HFF-Myc (cell line): ENCODE data around the gene LTA4H.

Experiments used
- DNase-seq: peaks from one replicate; pipeline ENCODE4 v3.0.0-alpha.2; 2011; ENCODE audit warnings: low read depth; ENCODE audit errors: extremely low read depth
- H3K4me3 ChIP-seq: replicated peaks from 2 replicates; pipeline ENCODE4 v1.5.1; 2011; ENCODE audit warnings: low read depth, mild to moderate bottlenecking, control low read depth, low read length
- CTCF ChIP-seq: IDR thresholded peaks from 2 replicates; pipeline ENCODE4 v1.5.1; 2012; ENCODE audit warnings: mild to moderate bottlenecking, low read depth, low read length, control low read depth; ENCODE audit errors: missing control alignments

Gene LTA4H

DNA sequence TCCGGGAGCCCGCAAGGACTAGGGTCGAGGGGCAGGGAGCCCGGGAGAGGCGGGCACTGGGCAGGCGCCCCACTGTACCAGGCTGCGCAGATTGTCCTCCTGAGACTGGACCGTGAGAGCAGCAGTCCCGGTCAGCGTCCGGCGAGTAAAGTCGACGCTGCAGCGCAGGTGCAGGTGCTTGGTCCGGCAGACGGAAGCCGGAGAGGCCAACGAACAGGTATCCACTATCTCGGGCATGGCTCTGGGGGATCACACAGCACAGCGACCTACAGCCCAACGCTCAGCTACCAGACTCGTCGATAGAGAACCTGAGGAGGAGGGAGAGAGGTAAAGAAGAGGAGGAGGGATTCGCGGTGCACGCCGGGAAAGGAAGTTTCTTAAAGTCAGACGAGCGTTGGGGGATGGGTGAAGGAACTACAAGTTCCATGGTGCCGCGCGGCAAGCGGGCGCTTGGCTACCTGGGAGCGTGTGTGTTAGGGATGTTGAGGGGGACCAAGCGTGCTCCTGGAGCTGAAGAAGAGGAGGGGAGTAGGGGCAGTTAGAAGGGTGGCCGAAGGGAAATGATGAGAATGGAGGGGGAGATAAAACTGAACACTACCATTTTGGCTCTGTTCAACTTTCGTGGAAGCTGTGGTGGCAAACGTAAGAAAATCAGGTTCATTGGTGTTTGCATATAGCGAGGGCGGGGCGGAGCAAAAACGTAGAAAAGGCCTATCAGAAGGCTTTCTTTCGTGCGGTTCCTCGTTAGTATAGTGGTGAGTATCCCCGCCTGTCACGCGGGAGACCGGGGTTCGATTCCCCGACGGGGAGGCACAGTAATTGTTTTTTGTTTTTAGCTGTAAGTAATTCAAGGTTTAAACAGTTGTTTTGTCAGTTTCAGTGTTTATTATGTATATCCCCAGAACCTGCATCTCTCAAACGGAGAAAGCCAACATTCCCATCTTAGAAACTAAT, at the start of gene LTA4H:
Gene LTA4H (minus strand): TSS at position 305 of the 954 bp plus-strand sequence. CDS start 68 bp downstream, at position 237.
- no peak for TF ChIP-seq CTCF
- H3K4me3 ChIP-seq: peak within 1 kb of the TSS; percentile 90
- peak; percentile 97 for DNase-seq

DNA sequence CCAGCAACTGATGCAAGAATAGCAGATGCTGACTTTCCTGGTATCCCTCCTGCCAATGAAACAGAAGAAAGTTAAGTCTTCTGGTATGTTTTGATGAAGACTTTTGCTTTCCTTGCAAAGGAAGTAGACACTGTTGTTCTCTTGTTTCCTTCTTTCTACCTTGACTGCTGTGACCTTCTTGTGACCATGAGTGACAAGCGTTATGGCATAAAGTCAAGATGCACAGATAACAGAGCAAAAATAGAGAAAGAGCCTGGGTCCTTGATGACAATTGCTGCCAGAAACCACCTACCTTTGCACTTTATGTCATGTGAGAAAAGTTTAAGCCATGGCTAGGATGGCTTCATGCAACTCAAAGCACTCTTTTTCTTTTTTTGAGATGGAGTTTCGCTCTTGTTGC, 49.2 kb upstream of the LTA4H start:
- DNase-seq: no peak
- H3K4me3 ChIP-seq: no peak overlapping the region
- TF ChIP-seq CTCF: no peak

- H3K4me3 ChIP-seq: no peak overlapping the region
- DNase-seq: no peak
- TF ChIP-seq CTCF: no peak
Measured at GRCh38 chr12:96083020-96083719, 47.8 kb upstream of the LTA4H start.

GRCh38 chr12:96081596-96081995, 46.2 kb upstream of the LTA4H start:
- no peak for DNase-seq
- no peak for TF ChIP-seq CTCF
- no peak overlapping the region for H3K4me3 ChIP-seq

GRCh38 chr12:96078231-96079135, 43.1 kb upstream of the LTA4H start:
- TF ChIP-seq CTCF: no peak
- H3K4me3 ChIP-seq: no peak overlapping the region
- no peak for DNase-seq

DNA sequence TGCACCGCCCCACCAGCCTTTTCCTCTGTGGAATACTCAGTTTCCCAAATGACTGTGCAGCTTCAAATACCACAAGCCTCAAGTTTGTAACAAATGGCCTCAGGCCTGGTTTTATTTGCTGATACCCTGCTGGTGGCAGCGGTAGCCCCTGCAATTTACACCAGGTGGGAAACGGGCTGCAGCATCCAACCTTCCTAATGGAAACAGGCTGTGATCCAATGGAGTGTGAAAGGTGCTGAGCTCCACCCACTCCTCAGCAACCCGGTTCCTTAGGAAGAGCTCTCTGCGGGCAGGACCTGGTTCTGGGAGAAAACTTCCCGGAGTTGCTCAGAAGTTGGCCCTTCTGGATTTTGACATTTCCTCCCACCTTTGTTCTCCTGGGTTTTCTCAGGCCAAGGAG, 41.7 kb upstream of the LTA4H start:
- no peak for DNase-seq
- no peak overlapping the region for H3K4me3 ChIP-seq
- TF ChIP-seq CTCF: no peak
